HG03354 (cell line): ENCODE results near the gene FBXO21.
"Not testable (repeated sequence)": the region's sequence is repeated elsewhere in the genome, so short reads cannot be mapped to it uniquely, and the experiment has no call there.

ENCODE experiments used
- ATAC-seq: cut with Tn5 transposase; IDR thresholded peaks from one replicate; pipeline ENCODE4 v1.9.1; 2021; ENCODE audit warnings: mild to moderate bottlenecking; ENCODE audit not compliant: unreplicated experiment, poor library complexity, severe bottlenecking

Gene FBXO21

GRCh38 chr12:117202556-117202955 lies 12.3 kb upstream of the FBXO21 start:
- ATAC-seq, result no peak

DNA sequence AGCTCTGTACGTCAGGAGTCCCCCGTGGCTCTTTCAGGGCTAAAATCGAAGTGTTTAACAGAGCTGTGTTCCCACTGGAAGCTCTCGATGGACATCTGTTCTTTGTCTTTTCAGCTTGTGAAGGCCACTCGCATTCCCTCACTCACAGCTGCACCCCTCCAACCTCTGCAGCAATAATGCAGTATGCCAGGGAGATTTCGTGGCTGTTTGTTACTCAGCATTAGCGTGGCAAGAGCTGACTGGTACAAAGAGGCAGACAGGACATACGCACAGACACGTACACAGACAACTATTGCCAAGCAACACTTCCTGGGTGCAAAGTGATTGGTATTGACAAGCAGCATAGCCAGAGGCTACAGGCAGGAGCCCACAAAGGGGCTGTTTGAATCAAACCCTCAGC lies 11.8 kb upstream of the FBXO21 start:
- no peak for ATAC-seq

GRCh38 chr12:117199956-117200744 lies 9.9 kb upstream of the FBXO21 start:
- ATAC-seq, result not testable (repeated sequence)

DNA sequence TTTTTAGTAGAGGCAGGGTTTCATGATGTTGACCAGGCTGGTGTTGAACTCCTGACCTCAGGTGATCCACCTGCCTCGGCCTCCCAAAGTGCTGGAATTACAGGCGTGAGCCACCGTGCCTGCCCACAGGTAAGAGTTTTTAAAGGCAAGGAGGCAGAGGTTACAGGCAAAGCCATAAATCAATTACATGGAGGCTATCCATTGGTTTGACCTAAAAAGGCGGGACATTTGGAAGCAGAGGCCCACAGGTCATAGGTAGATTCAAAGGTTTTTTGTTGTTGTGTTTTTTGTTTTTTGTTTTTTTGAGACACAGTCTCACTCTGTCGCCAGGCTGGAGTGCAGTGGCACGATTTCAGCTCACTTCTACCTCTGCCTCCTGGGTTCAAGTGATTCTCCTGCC lies 6.1 kb upstream of the FBXO21 start:
- not testable (repeated sequence) for ATAC-seq

DNA sequence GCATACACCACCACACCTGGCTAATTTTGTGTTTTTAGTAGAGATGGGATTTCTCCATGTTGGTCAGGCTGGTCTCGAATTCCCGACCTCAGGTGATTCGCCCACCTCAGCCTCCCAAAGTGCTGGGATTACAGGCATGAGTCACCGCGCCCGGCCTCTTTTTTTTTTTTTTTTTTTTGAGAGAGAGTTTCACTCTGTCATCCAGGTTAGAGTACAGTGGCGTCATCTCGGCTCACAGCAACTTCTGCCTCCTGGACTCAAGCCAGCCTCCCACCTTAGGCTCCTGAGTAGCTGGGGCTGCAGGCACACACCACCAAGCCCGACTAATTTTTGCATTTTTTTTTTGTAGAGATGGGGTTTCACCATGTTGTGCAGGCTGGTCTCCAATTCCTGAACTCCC lies 4.8 kb upstream of the FBXO21 start:
- not testable (repeated sequence) for ATAC-seq

DNA sequence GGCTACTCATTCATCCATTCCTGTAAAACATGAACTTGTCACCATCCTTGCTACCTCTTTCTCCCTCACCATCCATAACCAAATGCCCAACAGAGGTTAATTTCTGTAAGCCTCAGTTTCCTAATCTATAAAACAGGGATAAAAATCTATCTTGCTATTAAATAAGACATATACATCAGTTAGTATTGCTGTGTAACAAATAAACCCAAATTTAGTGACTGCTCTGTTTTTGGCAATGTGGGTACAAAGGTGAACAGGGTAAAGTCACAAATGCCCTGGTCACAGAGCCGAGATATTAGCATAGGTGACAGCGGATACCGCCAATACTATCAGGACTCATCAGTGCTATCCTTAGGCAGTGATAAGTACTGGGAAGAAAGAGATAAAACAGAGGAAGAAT lies 3.6 kb upstream of the FBXO21 start:
- no peak for ATAC-seq

- not testable (repeated sequence) for ATAC-seq
These were observed 2.3 kb upstream of the FBXO21 start for GRCh38 chr12:117192581-117192980.

DNA sequence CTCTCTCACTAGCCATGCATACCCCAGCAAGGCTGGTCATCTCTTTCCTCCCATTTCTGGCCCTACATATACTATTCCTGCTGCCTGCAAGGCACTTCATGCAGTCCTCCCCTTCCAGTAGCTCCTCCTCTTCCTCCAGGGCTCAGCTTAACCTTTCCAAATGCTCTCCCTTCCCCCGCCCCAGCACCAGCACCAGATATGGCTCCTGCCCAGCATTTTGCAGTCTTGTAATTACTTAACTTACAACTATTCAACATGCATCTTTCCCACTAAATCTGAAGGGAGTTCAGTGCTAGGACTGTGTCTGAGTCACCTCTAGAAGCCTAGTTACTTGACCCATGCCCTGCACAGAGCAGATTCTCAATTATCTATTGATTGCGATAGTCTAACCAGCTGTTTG lies 1.8 kb upstream of the FBXO21 start:
- ATAC-seq, result no peak

DNA sequence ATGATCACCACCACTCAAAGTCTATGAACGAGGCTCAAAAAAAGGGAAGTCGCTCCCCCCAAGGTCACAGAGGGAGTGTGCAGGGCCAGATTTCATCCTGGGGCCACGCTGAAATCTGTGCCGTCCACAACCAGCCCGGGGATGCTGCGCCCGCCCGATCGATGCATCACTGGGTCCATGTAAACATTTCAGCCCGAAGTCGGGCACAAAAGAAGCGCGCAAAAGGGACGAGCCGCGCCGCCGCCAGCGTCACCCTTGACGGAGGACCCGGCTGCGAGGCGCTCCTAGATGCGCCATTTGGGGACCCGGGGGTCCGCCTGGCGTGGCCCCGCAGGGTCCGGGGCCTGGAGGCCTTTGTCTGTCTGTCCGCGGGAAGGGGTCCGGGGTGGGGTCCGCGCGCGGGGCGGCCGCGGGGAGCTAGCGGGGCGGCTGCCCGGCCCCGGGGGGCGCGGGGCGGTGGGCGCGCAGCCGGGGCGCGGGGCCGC lies 503 bp downstream of the FBXO21 start:
- peak; percentile 59 for ATAC-seq

DNA sequence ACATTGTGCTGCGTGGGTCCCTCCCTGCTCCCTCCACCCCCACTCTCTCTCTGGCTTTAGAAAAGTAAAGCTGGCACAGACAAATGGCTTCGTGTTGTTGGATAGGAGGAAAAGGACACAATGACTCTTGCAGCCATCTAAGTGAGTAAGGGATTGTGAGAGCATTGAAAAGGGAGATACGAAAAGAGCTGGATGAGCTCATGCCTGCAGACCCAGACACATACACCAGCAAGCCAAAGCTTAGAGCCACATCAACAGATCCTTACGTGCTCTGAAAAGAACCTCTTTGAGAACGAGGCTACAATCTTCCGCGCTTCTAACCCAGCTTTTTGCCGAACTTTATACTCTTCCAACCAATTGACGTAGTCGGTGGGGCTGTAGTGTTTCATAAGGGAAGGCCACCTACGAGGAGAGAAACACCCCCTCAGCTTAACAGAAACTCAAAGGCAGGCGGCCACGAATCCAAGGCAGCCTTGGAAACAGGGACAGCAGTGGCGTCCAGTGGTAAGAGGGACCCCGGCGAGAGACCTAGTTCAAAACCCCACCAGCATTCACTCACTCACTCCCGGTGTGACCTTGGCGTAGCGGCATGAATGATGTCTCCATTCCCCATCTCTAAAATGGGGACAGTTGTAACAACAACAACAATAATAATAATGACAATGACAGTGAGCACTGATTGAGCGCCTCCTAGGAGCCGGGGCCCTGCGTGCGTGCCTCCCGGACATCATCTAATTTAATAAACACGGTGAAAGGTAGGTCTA lies 1.1 kb downstream of the FBXO21 start:
- no peak for ATAC-seq

DNA sequence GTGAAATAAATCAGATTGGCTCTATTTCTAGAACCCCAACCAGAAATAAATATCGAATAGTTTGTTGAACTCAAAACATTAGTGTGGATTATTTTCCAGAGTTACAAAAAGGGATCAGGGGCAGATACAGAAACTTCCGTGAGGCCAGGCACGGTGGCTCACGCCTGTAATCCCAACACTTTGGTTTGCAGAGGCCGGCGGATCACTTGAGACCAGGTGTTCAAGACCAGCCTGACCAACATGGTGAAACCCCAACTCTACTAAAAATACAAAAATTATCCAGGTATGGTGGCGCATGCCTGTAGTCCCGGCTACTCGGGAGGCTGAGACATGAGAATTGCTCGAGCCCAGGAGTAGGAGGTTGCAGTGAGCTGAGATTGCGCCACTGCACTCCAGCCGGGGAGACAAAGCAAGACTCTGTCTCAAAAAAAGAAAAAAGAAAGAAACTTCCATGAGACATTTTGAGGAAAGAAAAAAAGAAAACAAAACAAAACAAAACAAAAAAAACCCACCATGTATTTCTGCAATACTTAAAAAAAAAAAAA lies 2.1 kb downstream of the FBXO21 start:
- no peak for ATAC-seq

DNA sequence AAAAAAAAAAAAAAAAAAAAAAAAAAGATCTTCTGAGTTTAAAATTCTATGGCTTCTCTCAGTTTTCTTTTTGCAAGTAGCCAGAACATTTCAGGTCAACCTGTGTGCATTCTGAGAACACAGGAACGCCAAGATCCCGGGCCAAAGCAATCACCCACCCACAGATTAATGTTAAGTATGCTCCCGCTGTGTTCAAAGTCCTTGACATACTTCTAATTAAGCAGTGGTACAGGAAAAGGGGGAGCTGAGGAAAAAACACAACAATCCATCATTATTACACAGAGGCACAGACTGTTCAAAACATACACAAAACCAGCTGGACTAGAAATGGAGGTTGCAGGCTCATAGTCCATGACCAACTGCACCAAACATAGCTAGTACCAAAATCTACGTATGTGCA lies 2.8 kb downstream of the FBXO21 start:
- no peak for ATAC-seq

DNA sequence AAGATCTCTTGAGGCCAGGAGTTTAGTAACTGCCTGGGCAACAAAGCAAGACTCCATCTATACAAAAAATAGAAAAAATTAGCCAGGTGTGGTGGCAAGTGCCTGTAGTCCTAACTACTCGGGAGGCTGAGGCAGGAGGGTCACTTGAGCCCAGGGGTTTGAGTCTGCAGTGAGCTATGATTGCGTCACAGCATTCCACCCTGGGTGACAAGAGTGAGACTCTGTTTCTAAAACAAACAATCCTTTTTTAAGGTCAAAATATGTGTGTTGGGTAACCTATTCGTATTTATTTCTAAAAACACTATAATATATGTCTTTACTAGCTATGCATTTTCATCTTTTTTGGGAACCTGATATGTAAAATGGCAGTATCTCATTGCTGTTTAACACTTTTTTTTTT lies 7.4 kb downstream of the FBXO21 start:
- no peak for ATAC-seq

GRCh38 chr12:117181468-117181843 lies 8.8 kb downstream of the FBXO21 start:
- not testable (repeated sequence) for ATAC-seq

GRCh38 chr12:117180758-117181467 lies 9.4 kb downstream of the FBXO21 start:
- no peak for ATAC-seq

DNA sequence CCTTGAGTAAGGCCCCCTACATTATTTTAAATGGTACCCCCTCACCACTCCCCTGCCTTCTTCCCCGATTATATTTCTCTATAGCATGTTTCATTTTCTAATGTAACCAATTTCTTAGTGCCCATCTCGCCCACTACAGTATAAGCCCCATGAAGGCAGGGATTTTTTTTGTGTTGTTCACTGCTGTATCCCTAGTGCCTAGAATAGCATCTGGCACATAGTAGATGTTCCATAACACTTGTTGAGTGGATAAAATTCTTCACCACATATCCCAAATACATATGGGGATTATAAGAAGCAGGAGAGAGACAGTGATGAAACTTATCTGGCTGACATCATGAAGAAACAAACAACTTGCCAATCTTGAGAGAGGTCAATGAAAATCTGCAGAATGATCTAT lies 11.5 kb downstream of the FBXO21 start:
- ATAC-seq, result no peak

DNA sequence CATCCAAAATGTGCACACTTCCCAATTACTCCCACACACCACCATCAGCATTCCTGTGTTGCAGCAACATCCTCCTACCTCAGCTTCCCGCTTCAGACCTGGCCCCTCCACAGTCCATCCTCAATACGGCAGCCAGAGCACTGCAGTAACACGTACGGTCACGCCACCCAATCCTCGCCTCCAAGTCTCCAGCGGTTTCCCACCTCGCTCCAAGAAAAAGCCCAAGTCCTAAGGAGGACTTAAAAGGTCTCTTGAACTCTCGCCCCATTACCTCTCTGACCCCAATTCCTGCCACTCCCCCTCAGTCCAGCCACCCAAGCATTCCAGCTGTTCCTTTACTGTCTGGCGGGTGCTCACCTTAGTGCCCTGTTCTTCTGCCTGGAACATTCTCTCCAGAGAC lies 12.0 kb downstream of the FBXO21 start:
- ATAC-seq, result no peak

- ATAC-seq, result no peak
These were observed 18.1 kb downstream of the FBXO21 start for GRCh38 chr12:117172168-117172567.

GRCh38 chr12:117171499-117172162 lies 18.6 kb downstream of the FBXO21 start:
- no peak for ATAC-seq

DNA sequence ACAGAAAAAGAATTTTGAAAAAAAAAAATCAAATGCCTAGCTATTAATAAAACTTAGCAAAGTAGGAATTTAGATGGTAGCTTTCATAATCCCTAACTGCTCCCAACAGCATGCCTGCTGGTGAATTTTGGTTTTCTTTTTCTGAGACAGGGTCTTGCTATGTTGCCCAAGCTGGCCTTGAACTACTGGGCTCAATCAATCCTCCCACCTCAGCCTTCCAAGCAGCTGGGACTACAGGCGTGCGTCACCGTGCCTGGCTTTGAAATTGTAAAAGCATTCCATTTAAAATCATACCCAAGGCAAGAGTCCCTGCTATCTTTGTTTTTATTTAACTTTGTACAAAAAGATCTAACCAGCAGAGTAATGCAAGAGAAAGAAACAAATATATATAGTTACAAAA lies 20.7 kb downstream of the FBXO21 start:
- ATAC-seq, result no peak
